HepG2 (cell line): ENCODE results near the gene CACHD1. TPM values are rescaled to one million over a fixed set of nuclear protein-coding genes. Genes with fewer than 3 reads are reported as not detected.

Experiments
- ATAC-seq: fragments of 200-7000 bp; cut with Tn5 transposase; 3 replicates; pipeline ENCODE4 v1.9.1; 2020; ENCODE audit warnings: mild to moderate bottlenecking, moderate library complexity
- BruUV-seq: library from RNA; stranded (reverse); fragments of 400-500 nt; replicated peaks from 2 replicates; lab custom pipeline; 2021; lab: Mats Ljungman, UMichigan
- CTCF ChIA-PET: fragments of 300-600 bp; formaldehyde crosslinking; extraction: SDS; loops from one replicate; lab custom pipeline; 2021; ENCODE audit warnings: low total read pairs, inconsistent platforms, low intra/inter-chr PET ratio; lab: Yijun Ruan, JAX
- POLR2A ChIA-PET: fragments of 350-600 bp; sonication (Branson Sonifier 250); formaldehyde crosslinking; loops from one replicate; lab custom pipeline; 2020; ENCODE audit warnings: antibody characterized with exemption, inconsistent platforms; lab: Yijun Ruan, JAX
- DNase-seq: peaks from one replicate; pipeline ENCODE4 v3.0.0-alpha.2; 2015; ENCODE audit warnings: low spot score
- FAIRE-seq: peaks from 3 replicates; lab custom pipeline; 2011; peaks lifted over from hg19 to GRCh38; lab: Jason Lieb, UNC
- H2AFZ ChIP-seq: one replicate; pipeline ENCODE4 v1.6.1; 2011; ENCODE audit warnings: low read length, inconsistent platforms
- H3K27ac ChIP-seq: fragments of 300-600 bp; 3 replicates; pipeline ENCODE4 v1.8.0; 2011; ENCODE audit warnings: mixed run types, mild to moderate bottlenecking, mixed read lengths, low read length, inconsistent platforms; ENCODE audit not compliant: insufficient read depth; ENCODE audit errors: extremely low read length
- H3K27me3 ChIP-seq, 2 experiments: fragments of 200-600 bp in 1 of 2; 2 replicates in 1 of 2; 3 replicates in 1 of 2; pipeline versions ENCODE4 v1.6.0 to v1.8.0; 2011; ENCODE audit warnings: low read length in 2 of 2, mild to moderate bottlenecking in 2 of 2, moderate library complexity in 2 of 2, inconsistent platforms in 1 of 2; ENCODE audit not compliant: insufficient read depth in 2 of 2, control insufficient read depth in 1 of 2
- H3K36me3 ChIP-seq, 2 experiments: fragments of 200-600 bp in 1 of 2; replicated peaks in 1 of 2; 2 replicates in 1 of 2; 3 replicates in 1 of 2; pipeline versions ENCODE4 v1.5.1 to v1.8.0; 2011; ENCODE audit warnings: low read length in 2 of 2, inconsistent platforms in 1 of 2; ENCODE audit not compliant: insufficient read depth in 2 of 2, control insufficient read depth in 1 of 2
- H3K4me1 ChIP-seq: 2 replicates; pipeline ENCODE4 v1.5.1; 2012; ENCODE audit warnings: low read length, inconsistent platforms; ENCODE audit not compliant: insufficient read depth
- H3K4me2 ChIP-seq: 2 replicates; pipeline ENCODE4 v1.6.0; 2011; ENCODE audit warnings: low read depth, low read length, inconsistent platforms
- H3K4me3 ChIP-seq, 3 experiments: fragments of 200-600 bp in 1 of 3; sonication (generic), shearing (Covaris generic) in 1 of 3; replicated peaks in 1 of 3; 2 replicates each; pipeline ENCODE4 v1.5.1; 2011 to 2016; ENCODE audit warnings: low read length in 3 of 3, inconsistent platforms in 2 of 3, low read depth in 2 of 3, mild to moderate bottlenecking in 2 of 3, control low read depth in 1 of 3, mixed read lengths in 1 of 3; ENCODE audit not compliant: insufficient read depth in 1 of 3
- H3K79me2 ChIP-seq: one replicate; pipeline ENCODE4 v1.6.1; 2011; ENCODE audit warnings: low read length, inconsistent platforms; ENCODE audit not compliant: insufficient read depth
- H3K9ac ChIP-seq: 2 replicates; pipeline ENCODE4 v1.6.0; 2011; ENCODE audit warnings: mild to moderate bottlenecking, low read depth, low read length, inconsistent platforms; ENCODE audit not compliant: insufficient read depth
- H3K9me3 ChIP-seq: 2 replicates; pipeline ENCODE4 v1.5.1; 2012; ENCODE audit warnings: mild to moderate bottlenecking, low read length
- H4K20me1 ChIP-seq: 2 replicates; pipeline ENCODE4 v1.6.0; 2011; ENCODE audit warnings: inconsistent platforms, mild to moderate bottlenecking, low read length, moderate library complexity; ENCODE audit not compliant: insufficient read depth
- GATAD2A ChIP-seq: IDR thresholded peaks from 2 replicates; pipeline ENCODE4 v1.6.1; 2016
- HIVEP1 ChIP-seq: sonication (generic); formaldehyde crosslinking; IDR thresholded peaks from 2 replicates; pipeline ENCODE4 v1.4.0; 2020; ENCODE audit warnings: mild to moderate bottlenecking, missing genetic modification reagents
- MEIS1 ChIP-seq: sonication (generic); formaldehyde crosslinking; IDR thresholded peaks from 2 replicates; pipeline ENCODE4 v1.9.0; 2021; ENCODE audit warnings: mild to moderate bottlenecking, missing genetic modification reagents, moderate library complexity, borderline replicate concordance
- NAIF1 ChIP-seq: sonication (generic); formaldehyde crosslinking; IDR thresholded peaks from 2 replicates; pipeline ENCODE4 v1.5.0; 2020; ENCODE audit warnings: mild to moderate bottlenecking, missing genetic modification reagents, borderline replicate concordance
- SOX6 ChIP-seq, 2 experiments: fragments of 450-650 bp in 1 of 2; sonication (generic) in 1 of 2; formaldehyde crosslinking in 1 of 2; IDR thresholded peaks; 2 replicates each; pipeline versions ENCODE4 v1.4.0 to v1.6.1; 2017 to 2020; ENCODE audit warnings: antibody characterized with exemption in 1 of 2, mild to moderate bottlenecking in 1 of 2, missing genetic modification reagents in 1 of 2
- WIZ ChIP-seq: sonication (generic); formaldehyde crosslinking; IDR thresholded peaks from 2 replicates; pipeline ENCODE4 v1.5.1; 2020; ENCODE audit warnings: mild to moderate bottlenecking, missing genetic modification reagents
- ZNF615 ChIP-seq: sonication (generic); formaldehyde crosslinking; IDR thresholded peaks from 2 replicates; pipeline ENCODE4 v1.5.0; 2020; ENCODE audit warnings: mild to moderate bottlenecking, missing genetic modification reagents, borderline replicate concordance
- WGBS: methylation state at CpG from one replicate; pipeline ENCODE4 v1.1.6; 2017; ENCODE audit warnings: low lambda C conversion rate; 5-methylcytosine and 5-hydroxymethylcytosine counted together
- in situ Hi-C: cut with HindIII; loops from 2 replicates; pipeline ENCODE4 v1.10.0; 2017; ENCODE audit warnings: low pct_unique_long_range_greater_than_20kb; ENCODE audit not compliant: extremely low pct_ligation_motif_present
- intact Hi-C: fragments of 100-400 bp; cut with micrococcal nuclease; formaldehyde crosslinking; loops from one replicate; pipeline ENCODE4 v1.10.0; 2022; ENCODE audit not compliant: unreplicated experiment
- polyA plus RNA-seq, 8 experiments: library from polyadenylated mRNA; depleted of rRNA in 3 of 8; stranded (reverse) in 7 of 8; unstranded in 1 of 8; fragments of >200 nt; fragmentation: Illumina TruSeq in 4 of 8; extraction: Trizol in 4 of 8; gene quantifications; 2 replicates each; pipeline versions ENCODE4 v1.2.1 to v1.2.3, GENCODE V29; 2011 to 2016; ENCODE audit warnings: low read depth in 4 of 8, missing spikeins in 1 of 8, mixed read lengths in 1 of 8; ENCODE audit not compliant: insufficient read depth in 1 of 8
- total RNA-seq, 5 experiments: library from RNA; depleted of rRNA; stranded (reverse); fragments of >200 nt; fragmentation: Illumina TruSeq; extraction: Trizol; gene quantifications; 2 replicates each; pipeline ENCODE4 v1.2.3, GENCODE V29; 2016; ENCODE audit warnings: low read depth in 1 of 5
- TF ChIP-seq, protein P1 (sequence below), 2 experiments: sonication (generic) in 1 of 2; formaldehyde crosslinking in 1 of 2; IDR thresholded peaks; 2 replicates each; pipeline versions ENCODE4 v1.5.1 to v1.6.1; 2011 to 2020; ENCODE audit warnings: borderline replicate concordance in 1 of 2, low read depth in 1 of 2, low read length in 1 of 2, mild to moderate bottlenecking in 1 of 2, missing genetic modification reagents in 1 of 2, moderate library complexity in 1 of 2
- TF ChIP-seq, protein P2 (sequence below): sonication (generic); formaldehyde crosslinking; IDR thresholded peaks from 2 replicates; pipeline ENCODE4 v1.5.0; 2020; ENCODE audit warnings: missing genetic modification reagents
- TF ChIP-seq, protein P3 (sequence below): sonication (generic); formaldehyde crosslinking; IDR thresholded peaks from 2 replicates; pipeline ENCODE4 v1.5.1; 2020; ENCODE audit warnings: mild to moderate bottlenecking, missing genetic modification reagents, borderline replicate concordance

The CACHD1 gene
- total and polyA plus RNA-seq, 2 of the 13 experiments (the other 11 are each of a cell fraction or from before 2014, with no cell fraction given) = 0.11 TPM; not detected in 1

DNA sequence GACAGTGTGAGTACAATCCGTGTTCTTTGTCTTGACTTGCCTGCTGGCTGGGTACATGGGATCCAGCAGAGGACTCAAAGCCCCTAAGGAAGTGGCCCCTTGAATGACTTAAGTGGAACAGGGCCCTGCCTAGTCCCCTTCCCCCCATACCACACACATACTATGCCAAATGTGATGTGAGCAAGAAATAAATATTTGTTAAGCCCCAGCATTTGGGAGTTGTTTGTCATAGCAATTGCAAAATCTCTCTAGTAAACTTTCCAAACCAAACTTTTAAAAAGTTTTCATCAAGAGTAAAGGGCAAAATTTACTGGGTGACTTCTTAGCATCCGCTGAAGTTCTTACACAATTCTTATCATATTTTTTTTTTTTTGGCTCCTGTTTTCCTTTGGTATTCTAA lies 32.5 kb upstream of the CACHD1 start:
- POLR2A ChIA-PET = no interaction called here
- Histone ChIP-seq H2AFZ (no peak overlapping the region), H3K27me3 (no peaks in the 10 kb centered on the region), H3K9me3 (no peaks in the 10 kb centered on the region), H3K4me1 (no peaks in the 10 kb centered on the region), H3K79me2 (no peaks in the 10 kb centered on the region), H3K9ac (no peak overlapping the region), H3K4me3 (no peak overlapping the region), H4K20me1 (no peaks in the 10 kb centered on the region), H3K4me2 (no peak overlapping the region), H3K36me3 (no peaks in the 10 kb centered on the region), H3K27ac (no peak overlapping the region)
- no peak for TF ChIP-seq ZNF615 (CRISPR knock-in tag)
- TF ChIP-seq WIZ (CRISPR knock-in tag) = no peak
- no peak for TF ChIP-seq MEIS1 (CRISPR knock-in tag)
- no peak for TF ChIP-seq GATAD2A (CRISPR knock-in tag)
- intact Hi-C loops (no loop called here), in situ Hi-C loops (no loop called here)
- ATAC-seq = no peak
- FAIRE-seq = no peak
- CTCF ChIA-PET = no interaction called here
- DNase-seq = no peak
- 1% methylated on average over 2 of the region's 2 CpGs for WGBS
- no TSS peak for BruUV-seq

DNA sequence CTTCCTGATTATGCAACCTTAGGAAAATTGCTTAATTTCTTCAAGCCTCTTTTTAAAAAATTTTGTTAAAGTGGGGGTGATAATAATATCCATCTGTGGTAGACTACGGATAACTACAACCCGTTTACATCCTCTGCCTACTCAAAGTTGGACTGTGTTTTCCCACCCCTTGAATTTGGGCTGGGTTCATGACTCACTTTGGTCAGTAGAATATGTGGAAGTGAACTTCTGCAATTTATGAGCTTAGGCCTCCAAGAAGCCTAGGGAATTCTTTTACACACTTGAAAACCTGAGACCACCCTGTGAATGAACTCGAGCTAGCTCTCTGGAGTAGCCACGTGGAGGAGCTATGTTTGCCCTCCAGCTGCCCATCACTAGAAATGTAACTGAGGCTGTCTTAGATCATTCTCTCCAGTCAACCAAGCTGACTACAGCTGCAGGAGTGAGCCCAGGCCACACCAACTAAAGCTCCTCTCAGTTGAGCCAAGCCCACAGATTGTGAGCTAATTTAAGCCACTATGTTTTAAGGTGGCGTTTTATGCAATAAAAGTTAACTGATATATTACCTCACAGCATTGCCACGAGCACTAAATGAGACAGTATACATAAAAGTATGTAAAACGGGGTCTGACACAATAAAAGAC lies 29.6 kb upstream of the CACHD1 start:
- Histone ChIP-seq H4K20me1 (no peaks in the 10 kb centered on the region), H3K4me2 (no peak overlapping the region), H3K27me3 (no peaks in the 10 kb centered on the region), H3K36me3 (no peaks in the 10 kb centered on the region), H2AFZ (no peak overlapping the region), H3K79me2 (no peaks in the 10 kb centered on the region), H3K9me3 (no peaks in the 10 kb centered on the region), H3K4me1 (no peaks in the 10 kb centered on the region), H3K27ac (no peak overlapping the region), H3K9ac (no peak overlapping the region), H3K4me3 (no peak overlapping the region)
- ChIA-PET CTCF (no interaction called here), POLR2A (no interaction called here)
- DNase-seq (no peak), ATAC-seq (no peak), FAIRE-seq (no peak)
- in situ Hi-C loops (no loop called here), intact Hi-C loops (no loop called here)
- 10% methylated on average over 7 of the region's 7 CpGs for WGBS
- BruUV-seq = no TSS peak
- TF ChIP-seq NAIF1 = no peak
- TF ChIP-seq, protein P1, sequence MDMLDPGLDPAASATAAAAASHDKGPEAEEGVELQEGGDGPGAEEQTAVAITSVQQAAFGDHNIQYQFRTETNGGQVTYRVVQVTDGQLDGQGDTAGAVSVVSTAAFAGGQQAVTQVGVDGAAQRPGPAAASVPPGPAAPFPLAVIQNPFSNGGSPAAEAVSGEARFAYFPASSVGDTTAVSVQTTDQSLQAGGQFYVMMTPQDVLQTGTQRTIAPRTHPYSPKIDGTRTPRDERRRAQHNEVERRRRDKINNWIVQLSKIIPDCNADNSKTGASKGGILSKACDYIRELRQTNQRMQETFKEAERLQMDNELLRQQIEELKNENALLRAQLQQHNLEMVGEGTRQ (IDR thresholded peaks at IDR 0.05; ENCODE audit: low read depth, low read length) = no peak
- TF ChIP-seq, protein P1 (CRISPR knock-in tag; IDR thresholded peaks at IDR 0.05; ENCODE audit: borderline replicate concordance) = no peak
- no peak for TF ChIP-seq SOX6 (IDR thresholded peaks at IDR 0.05)
- TF ChIP-seq SOX6 (CRISPR knock-in tag; IDR thresholded peaks at IDR 0.05) = no peak
- TF ChIP-seq, protein P2, sequence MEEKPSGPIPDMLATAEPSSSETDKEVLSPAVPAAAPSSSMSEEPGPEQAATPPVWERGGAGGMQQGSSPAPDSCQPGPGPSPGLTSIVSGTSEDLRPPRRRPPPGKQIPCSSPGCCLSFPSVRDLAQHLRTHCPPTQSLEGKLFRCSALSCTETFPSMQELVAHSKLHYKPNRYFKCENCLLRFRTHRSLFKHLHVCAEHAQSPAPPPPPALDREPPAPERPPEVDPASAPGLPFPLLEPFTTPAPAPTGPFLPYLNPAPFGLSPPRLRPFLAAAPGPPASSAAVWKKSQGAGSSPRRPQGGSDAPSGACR (CRISPR knock-in tag) = no peak
- TF ChIP-seq, protein P3, sequence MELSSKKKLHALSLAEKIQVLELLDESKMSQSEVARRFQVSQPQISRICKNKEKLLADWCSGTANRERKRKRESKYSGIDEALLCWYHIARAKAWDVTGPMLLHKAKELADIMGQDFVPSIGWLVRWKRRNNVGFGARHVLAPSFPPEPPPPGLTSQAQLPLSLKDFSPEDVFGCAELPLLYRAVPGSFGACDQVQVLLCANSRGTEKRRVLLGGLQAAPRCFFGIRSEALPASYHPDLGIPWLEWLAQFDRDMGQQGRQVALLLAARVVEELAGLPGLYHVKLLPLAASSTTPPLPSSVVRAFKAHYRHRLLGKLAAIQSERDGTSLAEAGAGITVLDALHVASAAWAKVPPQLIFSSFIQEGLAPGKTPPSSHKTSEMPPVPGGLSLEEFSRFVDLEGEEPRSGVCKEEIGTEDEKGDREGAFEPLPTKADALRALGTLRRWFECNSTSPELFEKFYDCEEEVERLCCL (CRISPR knock-in tag) = no peak
- TF ChIP-seq HIVEP1 = no peak
